K562 (cell line): ENCODE measurements around the gene PTPN1. TPM values are rescaled to one million over a fixed set of nuclear protein-coding genes. Genes with fewer than 3 reads are reported as not detected.

Experiments used
- ARID2 ChIP-seq: fragments of 450-650 bp; IDR thresholded peaks from 2 replicates; pipeline ENCODE4 v1.6.1; 2017; ENCODE audit warnings: antibody characterized with exemption, mild to moderate bottlenecking
- CREB1 ChIP-seq, 2 experiments: sonication (generic) in 1 of 2; formaldehyde crosslinking in 1 of 2; IDR thresholded peaks; 2 replicates each; pipeline versions ENCODE4 v1.6.1 to v1.8.0; 2012 to 2022; ENCODE audit warnings: inconsistent platforms in 1 of 2, mild to moderate bottlenecking in 1 of 2, missing genetic modification reagents in 1 of 2, moderate library complexity in 1 of 2
- RAD21 ChIP-seq, 2 experiments: fragments of 250-450 bp in 1 of 2; fragments of 450-650 bp in 1 of 2; sonication (Bioruptor Pico) in 1 of 2; formaldehyde crosslinking in 1 of 2; IDR thresholded peaks in 1 of 2; conservative IDR thresholded peaks in 1 of 2; 2 replicates each; pipeline versions ENCODE4 v1.4.0 to v1.8.0; 2020 to 2022; ENCODE audit warnings: mild to moderate bottlenecking in 2 of 2, moderate library complexity in 1 of 2
- RBM34 ChIP-seq: fragments of 200-400 bp; formaldehyde crosslinking; IDR thresholded peaks from 2 replicates; pipeline ENCODE4 v1.6.1; 2018; ENCODE audit warnings: low read length, borderline replicate concordance; ENCODE audit not compliant: insufficient read depth
- REST ChIP-seq, 2 experiments: fragments of 450-650 bp; formaldehyde crosslinking in 1 of 2; IDR thresholded peaks; 2 replicates each; pipeline versions ENCODE4 v1.4.0 to v1.6.1; 2014 to 2020; ENCODE audit warnings: mild to moderate bottlenecking in 2 of 2, borderline replicate concordance in 1 of 2, low read depth in 1 of 2
- SAFB2 ChIP-seq: fragments of 200-400 bp; formaldehyde crosslinking; IDR thresholded peaks from 2 replicates; pipeline ENCODE4 v1.6.1; 2018; ENCODE audit warnings: borderline replicate concordance, low read length, low read depth, moderate library complexity; ENCODE audit not compliant: severe bottlenecking
- SIX5 ChIP-seq, 2 experiments: IDR thresholded peaks; 2 replicates each; pipeline ENCODE4 v1.6.1; 2011; ENCODE audit warnings: low read length in 2 of 2, borderline replicate concordance in 1 of 2, low read depth in 1 of 2, mild to moderate bottlenecking in 1 of 2, moderate library complexity in 1 of 2; ENCODE audit not compliant: insufficient read depth in 1 of 2
- TFAP4 ChIP-seq: sonication (generic); formaldehyde crosslinking; IDR thresholded peaks from 2 replicates; pipeline ENCODE4 v1.8.0; 2022; ENCODE audit warnings: missing genetic modification reagents, mild to moderate bottlenecking, moderate library complexity, borderline replicate concordance
- ZNF507 ChIP-seq: conservative IDR thresholded peaks from 2 replicates; pipeline ENCODE4 v1.6.1; 2017; ENCODE audit warnings: missing genetic modification characterization, missing compliant biosample characterization
- ZNF609 ChIP-seq: sonication (generic); formaldehyde crosslinking; IDR thresholded peaks from 2 replicates; pipeline ENCODE4 v1.8.1; 2023; ENCODE audit warnings: missing genetic modification reagents, mild to moderate bottlenecking, borderline replicate concordance
- polyA plus RNA-seq, 8 experiments: library from polyadenylated mRNA; depleted of rRNA in 4 of 8; stranded (reverse) in 5 of 8; unstranded in 3 of 8; fragments of >200 nt; fragmentation: Nextera tagmentation in 2 of 8; fragmentation: Illumina TruSeq in 1 of 8; extraction: Ambion mirVana in 2 of 8; extraction: Trizol in 1 of 8; gene quantifications; 2 replicates each; pipeline versions ENCODE4 v1.2.1 to v1.2.3, GENCODE V29; 2011 to 2014; ENCODE audit warnings: inconsistent platforms in 1 of 8, missing spikeins in 1 of 8
- total RNA-seq, 7 experiments: library from RNA; depleted of rRNA in 6 of 7; stranded (reverse); fragments of >200 nt in 6 of 7; fragmentation: Illumina TruSeq in 2 of 7; extraction: Trizol in 2 of 7; gene quantifications; 2 replicates each; pipeline versions ENCODE4 v1.2.1 to v1.2.3, GENCODE V29; 2011 to 2021; ENCODE audit warnings: low replicate concordance in 1 of 7

Gene PTPN1
- total and polyA plus RNA-seq, 9 of the 15 experiments (the other 6 are each of a cell fraction or from before 2014, with no cell fraction given), result 11.0 to 85.3 (median 54.0) TPM

GRCh38 chr20:50575865-50576720, 65.9 kb downstream of the PTPN1 start (continued):
- peak; percentile 66 for TF ChIP-seq REST (IDR thresholded peaks at IDR 0.05; ENCODE audit: borderline replicate concordance)
- no peak for TF ChIP-seq REST (CRISPR knock-in tag; IDR thresholded peaks at IDR 0.05; ENCODE audit: low read depth)
- TF ChIP-seq ZNF507 (tag), result no peak
- TF ChIP-seq SAFB2, result no peak
- no peak for TF ChIP-seq ZNF609
- TF ChIP-seq TFAP4 (CRISPR knock-in tag), result peak; percentile 48; the same call in 1 of the 2 replicates
- TF ChIP-seq RBM34, result no peak
- TF ChIP-seq RAD21 (CRISPR knock-in tag; conservative IDR thresholded peaks at IDR 0.05 in 1 of 2, IDR thresholded peaks at IDR 0.05 in 1 of 2), result peak; percentile 51 to 70
- no peak for TF ChIP-seq CREB1 (IDR thresholded peaks at IDR 0.05)
- TF ChIP-seq CREB1 (CRISPR knock-in tag; IDR thresholded peaks at IDR 0.05), result no peak
- TF ChIP-seq SIX5 (IDR thresholded peaks at IDR 0.05; ENCODE audit: borderline replicate concordance in 1 of 2, insufficient read depth in 1 of 2, low read depth in 1 of 2, low read length in 2 of 2), result no peak
- TF ChIP-seq ARID2, result 0 out of 2 replicates have a peak, but pooled peaks have one; percentile 17
